Frontal cortex (tissue), 4 donors: ENCODE results near the gene IFI27L2. TPM values are rescaled to one million over a fixed set of nuclear protein-coding genes. Genes with fewer than 3 reads are reported as not detected.

Experiments
- DNase-seq, 2 donors: peaks; one replicate each; pipeline ENCODE4 v3.0.0; 2012; ENCODE audit warnings: low spot score in 2 of 2
- FAIRE-seq: peaks from 2 replicates; lab custom pipeline; 2012; peaks lifted over from hg19 to GRCh38; lab: Jason Lieb, UNC
- total RNA-seq: library from RNA; depleted of rRNA; stranded (reverse); fragments of >200 nt; gene quantifications from one replicate; pipeline ENCODE4 v1.2.3, GENCODE V29; 2014
- donor health status: control.
- donor health status: control.
- donor health status: control.

IFI27L2 gene
- total RNA-seq, 1 donor from 2014 or later, result 17.9 TPM

DNA sequence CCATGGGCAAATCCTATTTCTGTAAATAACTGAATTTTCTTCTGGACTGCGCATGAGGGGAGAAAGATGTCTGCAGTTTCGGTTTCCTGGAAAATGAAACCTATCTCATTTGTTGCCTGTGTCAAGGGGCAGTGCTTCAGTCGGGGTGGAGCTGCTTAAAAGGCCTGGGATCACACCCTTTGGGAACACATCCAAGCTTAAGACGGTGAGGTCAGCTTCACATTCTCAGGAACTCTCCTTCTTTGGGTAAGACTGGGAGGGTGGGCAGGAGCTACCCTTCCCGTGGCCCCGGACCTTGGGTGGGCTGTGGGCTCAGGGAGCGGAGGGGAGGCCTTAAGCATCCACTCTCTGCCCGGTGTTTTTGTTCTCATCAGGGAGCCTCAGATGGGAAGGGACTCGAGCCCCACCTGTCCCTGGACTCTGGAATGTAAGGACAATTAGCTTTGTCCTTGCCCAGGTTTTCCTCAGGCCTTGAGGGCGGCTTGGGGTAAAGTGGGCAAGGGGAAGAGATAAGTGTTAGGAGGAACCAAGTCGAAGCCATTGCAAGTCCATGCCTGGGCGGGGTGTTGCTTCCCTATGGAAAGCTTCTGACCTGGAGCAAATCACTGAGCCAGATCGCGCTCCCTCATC lies 18.7 kb downstream of the IFI27L2 start, which contains the start of gene IFI27:
IFI27 (plus strand) TSS at position 185 of the 630 bp plus-strand sequence.
- FAIRE-seq (no peak), DNase-seq (peak in 1 of 2 donors; percentile 38)

DNA sequence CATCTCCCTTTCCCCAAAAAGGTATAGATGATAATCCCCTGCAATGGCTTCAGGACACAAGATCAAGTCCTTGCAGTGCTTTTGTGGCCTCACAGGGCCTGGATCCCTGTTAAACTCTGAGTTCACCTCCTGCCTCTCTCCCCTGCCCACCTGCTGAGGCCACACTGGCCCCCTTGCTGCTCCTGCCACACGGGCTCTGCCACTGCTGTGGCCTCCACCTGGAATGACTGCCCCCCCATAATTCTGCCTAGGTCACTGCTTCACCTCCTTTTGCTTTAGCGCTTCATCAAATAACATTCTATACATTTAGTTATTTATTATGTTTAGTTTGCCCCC lies 19.5 kb downstream of the IFI27L2 start:
- DNase-seq (no peak), FAIRE-seq (no peak)

DNA sequence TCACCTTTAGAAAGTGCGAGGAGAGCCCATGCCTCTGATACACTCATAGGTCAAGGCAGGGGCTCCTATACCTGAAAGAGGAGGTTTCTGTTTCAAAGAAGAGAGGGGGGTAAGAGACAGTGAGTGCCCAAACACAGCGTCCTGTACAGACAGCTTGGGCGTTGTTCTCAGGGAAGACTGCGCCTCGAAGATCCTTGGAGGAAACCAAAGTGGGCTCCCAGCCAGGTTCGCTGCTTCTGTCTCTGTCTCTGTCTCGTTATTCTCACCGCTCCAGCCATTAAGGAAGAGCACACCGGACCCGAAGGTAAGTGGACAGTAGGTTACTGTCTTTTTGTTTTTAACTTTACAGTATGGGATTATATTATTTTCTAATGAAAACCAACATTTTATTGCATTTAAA lies 24.7 kb downstream of the IFI27L2 start:
- FAIRE-seq (no peak), DNase-seq (no peak)

DNA sequence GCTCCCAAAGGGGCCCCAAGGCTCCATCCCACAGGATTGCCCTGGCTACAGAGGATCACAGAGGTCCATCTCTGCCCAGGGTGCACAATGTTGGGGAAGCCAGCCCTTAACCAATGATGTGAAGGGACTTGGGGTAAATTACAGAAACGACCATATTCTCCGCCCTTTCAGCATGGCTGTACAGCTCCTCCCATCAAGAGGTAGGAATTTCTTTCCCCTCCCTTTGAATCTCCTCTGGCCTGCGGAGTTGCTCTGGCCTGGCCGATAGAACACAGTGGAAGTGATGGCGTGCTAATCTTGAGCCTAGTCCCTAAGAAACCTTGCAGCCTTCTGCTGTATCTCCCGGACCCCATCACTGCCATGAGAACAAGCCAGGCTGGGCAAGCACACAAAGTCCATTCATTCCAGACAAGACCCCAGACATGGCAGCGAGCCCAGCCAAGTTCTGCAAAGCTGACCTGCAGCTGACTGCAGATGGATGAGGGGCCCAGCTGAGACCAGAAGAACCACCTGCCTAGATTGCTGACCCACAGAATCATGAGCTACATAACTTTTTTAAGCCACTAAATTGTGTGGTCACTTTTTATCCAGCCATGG lies 25.8 kb downstream of the IFI27L2 start:
- FAIRE-seq (no peak), DNase-seq (no peak)

DNA sequence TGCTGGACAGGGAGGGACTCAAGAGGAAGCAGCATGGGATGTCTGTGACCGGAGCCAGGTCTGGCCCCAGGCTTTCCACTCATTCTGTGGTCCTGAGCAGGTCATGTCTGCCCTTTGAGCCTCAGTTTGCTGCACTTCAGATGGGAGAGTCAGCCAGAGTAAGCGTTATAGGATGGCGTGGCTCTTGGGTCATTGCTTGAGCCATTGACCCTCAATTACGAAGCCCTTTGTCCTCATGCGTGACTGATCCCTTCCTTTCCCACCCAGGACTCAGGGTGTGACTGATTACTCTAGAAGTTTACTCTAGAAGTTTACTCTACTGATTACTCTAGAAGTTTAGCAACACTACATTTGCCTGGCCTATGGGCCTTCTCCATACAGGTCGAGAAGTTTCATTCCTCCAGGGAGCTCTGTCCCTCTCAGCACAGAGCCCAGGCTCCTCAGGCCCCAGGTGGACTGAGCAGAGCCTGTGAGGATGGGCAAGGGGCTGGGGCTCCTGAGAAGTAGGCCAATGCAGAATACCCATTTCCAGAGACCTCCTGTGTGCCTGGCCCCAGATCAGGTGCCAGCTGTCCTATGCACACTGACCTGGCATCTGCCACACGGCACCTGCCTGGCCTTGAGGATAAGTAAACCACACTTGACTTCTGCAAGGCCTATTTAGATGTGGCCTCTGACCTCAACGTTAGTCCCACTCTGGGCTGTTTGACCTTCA lies 26.5 kb downstream of the IFI27L2 start:
- no peak for FAIRE-seq

DNA sequence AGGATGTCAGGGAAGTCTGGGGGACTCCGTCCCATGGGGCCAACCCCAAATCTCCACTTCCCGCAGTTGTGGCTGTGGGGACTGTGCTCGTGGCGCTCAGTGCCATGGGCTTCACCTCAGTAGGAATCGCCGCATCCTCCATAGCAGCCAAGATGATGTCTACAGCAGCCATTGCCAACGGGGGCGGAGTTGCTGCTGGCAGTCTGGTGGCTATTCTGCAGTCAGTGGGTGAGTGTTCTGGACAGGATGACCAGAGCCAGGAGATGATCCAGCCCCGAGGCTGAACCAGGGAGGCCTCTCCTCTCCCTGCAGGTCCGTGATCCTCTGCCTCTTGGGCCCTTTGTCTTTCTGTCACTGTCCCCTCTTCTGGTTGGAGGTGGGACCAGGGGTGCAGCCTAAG lies 27.7 kb downstream of the IFI27L2 start:
- FAIRE-seq (no peak), DNase-seq (no peak)

More for the DNA sequence above, 26.5 kb downstream of the IFI27L2 start:
- no peak for DNase-seq

DNA sequence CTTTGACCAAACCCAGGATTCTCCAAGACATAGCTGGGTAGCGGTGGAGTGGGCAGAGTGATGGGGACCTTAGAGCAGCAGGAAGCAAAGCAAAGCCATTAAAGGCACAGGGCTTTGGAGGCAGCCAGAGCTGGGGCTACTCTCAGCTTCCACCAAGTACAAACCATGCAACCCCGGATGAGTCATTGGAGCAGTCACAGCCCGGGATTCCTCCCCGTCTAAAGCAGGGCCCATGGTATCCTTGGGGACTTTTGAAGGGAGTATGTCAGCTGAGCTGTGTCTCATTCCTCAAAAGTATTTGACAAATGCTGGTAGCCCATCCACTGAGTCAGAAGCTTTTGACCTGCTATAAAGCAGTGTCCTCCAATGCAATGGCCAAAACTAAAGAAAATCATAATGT lies 28.6 kb downstream of the IFI27L2 start:
- FAIRE-seq (no peak), DNase-seq (no peak)

DNA sequence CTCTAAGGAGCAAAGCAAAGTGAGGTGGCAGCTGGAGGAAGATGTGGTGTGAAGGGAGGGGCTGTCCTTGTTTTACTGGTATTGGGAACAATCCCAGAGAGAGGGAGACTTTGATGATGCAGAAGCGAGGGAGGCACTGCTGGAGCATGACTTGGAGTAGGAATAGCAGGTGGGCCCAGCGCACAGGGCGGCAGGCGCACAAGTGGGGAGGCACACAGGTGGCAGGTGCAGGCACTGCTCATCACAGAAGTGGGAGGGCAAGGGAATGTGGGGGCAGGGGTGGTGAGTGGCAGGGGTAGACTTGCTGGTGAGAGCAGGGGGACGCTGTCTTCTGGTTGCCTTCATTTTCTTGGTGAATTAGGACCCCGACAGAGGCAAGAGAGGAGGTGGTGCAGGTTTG lies 30.4 kb downstream of the IFI27L2 start:
- no peak for DNase-seq
- no peak for FAIRE-seq

DNA sequence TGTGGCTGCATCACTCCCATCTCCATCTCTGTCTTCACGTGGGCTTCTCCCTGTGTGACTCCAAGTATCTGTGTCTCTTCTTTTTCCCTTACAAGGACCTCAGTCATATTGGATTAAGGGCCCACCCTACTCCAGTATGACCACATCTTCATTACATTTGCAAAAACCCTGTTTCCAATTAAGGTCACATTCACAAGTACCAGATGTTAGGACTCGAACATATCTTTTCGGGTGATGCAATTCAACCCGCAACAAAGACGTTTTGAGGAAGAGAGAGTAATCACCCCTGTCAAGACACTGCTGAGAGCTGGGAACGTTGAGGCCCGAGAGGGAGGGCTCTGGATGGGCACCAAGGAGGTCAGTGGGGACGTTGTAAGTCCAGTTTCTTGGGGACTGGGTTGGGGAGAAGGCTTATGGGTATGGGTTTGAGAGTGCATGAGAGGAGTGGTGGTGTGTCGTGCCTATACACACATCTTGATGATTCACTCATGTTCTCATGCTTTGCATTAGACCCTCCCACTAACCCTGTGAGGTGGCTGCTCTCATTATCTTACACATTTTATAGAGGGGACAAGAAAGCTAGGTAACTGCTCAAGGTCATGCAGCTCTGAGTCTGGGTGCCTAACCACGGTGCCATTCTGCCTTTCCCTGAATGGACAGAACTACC lies 30.9 kb downstream of the IFI27L2 start:
- FAIRE-seq (no peak), DNase-seq (no peak)

DNA sequence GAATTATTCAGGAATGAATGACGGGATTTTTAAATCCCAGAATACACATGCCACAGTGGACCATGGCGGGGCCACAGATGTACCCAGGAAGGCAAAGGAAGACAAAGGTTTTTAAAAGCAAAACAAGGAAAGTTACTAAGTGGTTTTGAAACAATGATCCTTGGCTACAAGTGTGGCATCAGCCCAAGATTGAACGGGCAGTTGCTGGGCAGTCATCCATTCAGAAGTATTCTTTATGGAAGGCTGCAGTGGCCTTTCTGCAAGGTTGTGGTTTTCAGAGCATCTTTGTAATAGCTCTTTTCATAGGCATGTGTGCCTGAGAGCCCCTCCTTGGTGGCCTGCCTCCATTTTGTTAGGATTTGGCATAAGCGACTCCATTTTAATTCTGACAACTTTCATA lies 32.3 kb downstream of the IFI27L2 start:
- FAIRE-seq (no peak), DNase-seq (no peak)

DNA sequence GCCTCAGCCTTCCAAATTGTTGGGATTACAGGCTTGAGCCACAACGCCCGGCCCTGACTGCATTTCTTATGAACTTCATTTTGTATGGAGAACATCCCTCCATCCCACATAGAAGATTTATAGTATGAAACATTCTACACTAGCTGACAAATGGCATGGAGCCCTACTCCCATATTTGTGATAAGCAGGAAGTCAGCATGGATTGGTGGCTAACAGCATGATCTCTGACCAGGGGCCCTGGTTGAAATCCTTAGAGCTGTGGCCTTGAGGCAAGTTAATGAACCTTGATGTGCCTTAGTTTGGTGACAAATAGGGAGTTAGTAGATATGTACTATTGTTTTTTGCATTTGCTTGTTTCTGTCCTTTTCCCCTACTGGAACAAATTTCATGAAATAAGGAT lies 36.0 kb downstream of the IFI27L2 start:
- FAIRE-seq, result no peak

DNA sequence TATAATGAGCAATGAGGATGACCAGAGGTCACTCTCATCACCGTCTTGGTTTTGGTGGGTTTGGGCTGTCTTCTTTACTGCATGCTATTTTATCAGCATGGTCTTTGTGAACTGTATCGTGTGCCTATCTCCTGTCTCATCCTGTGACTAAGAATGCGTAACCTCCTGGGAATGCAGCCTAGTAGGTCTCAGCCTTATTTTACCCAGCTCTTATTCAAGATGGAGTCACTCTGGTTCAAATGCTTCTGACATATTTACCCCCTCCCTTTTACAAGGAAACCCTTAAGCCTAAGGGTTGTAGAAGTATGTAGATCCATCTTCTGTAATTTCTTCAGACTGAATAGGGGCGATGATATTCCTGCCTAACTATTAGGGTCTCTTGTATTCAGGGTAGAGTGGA lies 39.9 kb downstream of the IFI27L2 start:
- DNase-seq (no peak), FAIRE-seq (no peak)

More for the DNA sequence above, 36.0 kb downstream of the IFI27L2 start:
- DNase-seq, result no peak

DNA sequence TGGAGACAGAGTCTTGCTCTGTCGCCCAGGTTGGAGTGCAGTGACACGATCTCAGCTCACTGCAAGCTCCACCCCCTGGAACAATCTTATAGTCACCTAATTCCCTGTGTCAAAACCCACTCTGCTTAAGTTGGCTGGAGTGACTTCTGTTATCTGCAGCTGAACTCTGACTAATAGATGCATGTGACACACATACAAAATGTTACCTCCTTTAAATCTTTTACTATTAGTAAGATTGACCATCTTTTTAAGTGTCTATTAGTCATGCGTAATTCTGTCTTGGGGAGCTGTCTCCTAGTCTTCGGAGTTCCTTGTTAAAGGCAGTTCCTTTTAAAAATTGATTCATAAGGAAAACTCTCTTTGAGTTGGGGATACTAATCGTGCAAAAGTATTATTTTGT lies 40.9 kb downstream of the IFI27L2 start:
- DNase-seq, result no peak
- FAIRE-seq, result no peak

DNA sequence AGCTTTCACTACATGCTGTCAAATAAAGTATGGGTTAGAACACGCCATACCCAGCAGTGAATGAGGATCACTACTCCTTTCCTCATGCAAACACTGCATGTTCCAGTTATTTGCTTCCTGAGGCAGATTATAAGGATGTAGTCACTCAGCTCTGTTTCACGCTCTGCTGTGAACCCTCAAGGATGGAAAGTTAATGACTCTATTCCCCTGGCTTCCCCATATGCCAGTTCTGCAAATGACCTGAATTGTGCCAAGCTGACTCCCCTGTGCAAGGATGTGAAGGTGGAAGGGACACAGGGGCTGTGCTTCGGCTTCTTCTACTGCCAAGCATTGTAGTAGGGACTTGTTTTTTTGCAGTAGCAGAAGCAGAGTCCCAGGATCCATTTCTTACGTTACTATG lies 41.5 kb downstream of the IFI27L2 start:
- no peak for DNase-seq
- FAIRE-seq, result no peak

DNA sequence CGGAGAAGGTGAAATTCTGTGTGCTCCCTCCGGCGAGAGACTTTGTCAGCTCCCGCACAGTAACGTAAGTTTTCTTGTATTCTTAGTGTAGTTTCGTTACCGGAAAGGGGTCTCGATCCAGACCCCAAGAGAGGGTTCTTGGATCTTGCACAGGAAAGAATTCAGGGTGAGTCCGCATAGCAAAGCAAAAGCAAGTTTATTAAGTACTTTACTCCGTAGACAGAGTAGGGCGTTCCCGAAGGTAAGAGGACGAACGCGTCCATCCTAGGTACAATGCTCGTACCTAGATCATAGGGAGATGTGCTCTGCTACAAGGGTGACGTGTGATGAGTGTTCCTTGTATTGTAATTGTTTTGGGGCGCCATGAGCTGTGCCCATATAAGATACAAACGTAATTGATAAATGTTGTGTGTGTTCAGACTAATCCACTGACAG lies 48.0 kb downstream of the IFI27L2 start:
- DNase-seq (no peak), FAIRE-seq (no peak)

DNA sequence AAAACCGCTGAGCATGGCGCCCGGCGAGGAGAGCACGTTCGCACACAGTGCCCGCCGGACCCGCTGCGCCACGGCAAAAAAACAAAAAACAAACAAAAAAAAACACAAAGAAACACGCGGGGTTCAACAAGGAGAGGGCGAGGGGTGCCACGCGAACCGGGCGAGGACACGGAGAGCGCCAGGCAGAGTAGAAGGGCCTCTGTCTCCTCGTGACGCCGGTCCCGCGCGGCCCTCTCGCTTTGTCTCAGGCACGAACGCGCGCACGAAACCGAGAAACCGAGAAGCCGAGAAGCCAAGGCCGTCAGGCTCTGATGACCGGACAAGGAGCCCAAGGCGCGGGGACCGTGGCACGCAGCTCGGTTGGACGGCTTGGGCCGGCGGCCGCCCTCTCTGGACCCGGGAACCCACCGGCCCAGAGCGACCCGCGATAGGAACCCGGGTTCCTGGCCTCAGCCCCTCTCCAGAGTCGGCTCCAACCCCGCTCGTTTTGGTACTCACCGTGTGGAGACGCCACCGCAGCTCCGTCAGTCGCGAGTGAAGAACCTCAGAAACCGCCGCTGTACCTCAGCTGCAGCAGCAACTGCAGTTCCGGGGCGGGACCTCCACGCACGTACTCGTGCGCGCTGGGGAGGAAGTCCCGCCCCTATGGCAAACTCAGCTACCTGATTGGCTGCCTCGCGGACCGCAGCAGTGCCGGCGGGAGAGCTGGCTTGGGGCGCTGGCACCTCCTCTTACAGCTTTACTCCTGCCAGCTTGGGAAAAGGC lies 48.6 kb downstream of the IFI27L2 start, which contains the start of the genes DDX24 and IFI27L1:
DDX24 (minus strand) TSS at position 582 of the 765 bp plus-strand sequence. CDS start 1,460 bp downstream, outside the sequence.
IFI27L1 (plus strand) TSS at position 690 of the 765 bp plus-strand sequence. CDS start 15,628 bp downstream, outside the sequence.
- FAIRE-seq, result no peak
- DNase-seq, result peak; percentile 89 to 95

DNA sequence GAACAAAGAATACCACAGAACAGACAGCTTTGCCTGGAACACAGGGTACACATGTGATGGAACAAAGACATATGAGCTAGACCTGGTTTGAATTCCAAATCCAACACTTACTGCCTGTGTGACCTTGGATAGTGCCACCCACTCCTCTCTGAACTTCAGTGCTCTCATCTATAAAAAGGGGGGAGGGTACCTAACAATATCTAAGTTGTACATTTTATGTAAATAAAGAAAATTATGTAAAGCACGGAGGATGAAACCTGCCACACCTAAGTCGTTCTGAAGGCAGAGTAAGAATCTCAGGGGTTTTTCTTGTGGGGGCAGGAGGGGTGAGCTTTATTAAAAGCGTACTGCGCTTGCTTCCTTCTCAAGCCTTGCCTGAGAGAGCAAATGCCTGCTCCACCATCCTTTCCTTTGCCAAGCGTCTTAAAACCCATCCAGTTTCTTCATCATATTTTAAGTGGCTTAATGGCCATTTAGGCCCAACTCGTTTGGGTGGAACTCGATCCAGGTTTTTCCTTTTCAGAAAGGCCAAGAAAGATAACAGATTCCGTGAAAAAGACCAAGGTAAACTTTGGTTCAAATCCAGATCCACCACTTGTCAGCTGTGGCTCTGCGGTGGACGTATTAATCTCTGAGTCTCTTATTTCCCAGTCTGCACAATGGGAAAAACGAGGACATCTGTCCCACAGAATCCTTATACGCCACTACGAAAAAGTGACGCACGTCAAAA lies 49.3 kb downstream of the IFI27L2 start:
- DNase-seq (peak in 1 of 2 donors; percentile 28), FAIRE-seq (no peak)

DNA sequence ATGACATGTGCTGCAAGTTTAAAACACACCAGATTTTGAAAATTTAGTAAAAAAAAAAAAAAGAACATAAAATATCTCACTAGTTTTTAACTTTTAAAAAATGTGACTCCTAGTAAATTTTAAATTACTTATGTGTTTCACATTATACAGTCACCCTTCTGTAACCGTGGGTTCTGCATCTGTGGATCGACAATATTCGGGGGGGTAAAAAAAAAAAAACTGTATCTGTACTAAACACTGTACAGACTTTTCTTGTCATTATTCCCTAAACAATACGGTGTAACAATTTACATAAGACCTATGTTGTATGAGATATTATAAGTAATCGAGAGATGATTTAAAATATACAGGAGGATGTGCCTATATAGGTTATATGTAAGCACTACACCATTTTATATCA lies 51.6 kb downstream of the IFI27L2 start:
- no peak for DNase-seq
- no peak for FAIRE-seq
